Endothelial cell (in vitro differentiated cells): ENCODE data around the gene EPDR1. TPM values are rescaled to one million over a fixed set of nuclear protein-coding genes. Genes with fewer than 3 reads are reported as not detected.

Experiments used
- DNase-seq: peaks from one replicate; pipeline ENCODE4 v3.0.0; 2021; ENCODE audit warnings: low spot score
- H3K27ac Mint-ChIP-seq: one replicate; pipeline ENCODE4 v1.8.0; 2021; ENCODE audit warnings: mixed read lengths, inconsistent platforms; ENCODE audit not compliant: unreplicated experiment
- H3K27me3 Mint-ChIP-seq: one replicate; pipeline ENCODE4 v1.8.0; 2021; ENCODE audit warnings: mild to moderate bottlenecking, moderate library complexity, mixed read lengths, inconsistent platforms; ENCODE audit not compliant: unreplicated experiment
- H3K36me3 Mint-ChIP-seq: one replicate; pipeline ENCODE4 v1.8.0; 2021; ENCODE audit warnings: mild to moderate bottlenecking, low read depth, mixed read lengths, inconsistent platforms; ENCODE audit not compliant: unreplicated experiment
- H3K4me1 Mint-ChIP-seq: one replicate; pipeline ENCODE4 v1.8.0; 2021; ENCODE audit warnings: mild to moderate bottlenecking, mixed read lengths, inconsistent platforms; ENCODE audit not compliant: unreplicated experiment
- H3K4me3 Mint-ChIP-seq: one replicate; pipeline ENCODE4 v1.8.0; 2021; ENCODE audit warnings: mild to moderate bottlenecking, mixed read lengths, inconsistent platforms; ENCODE audit not compliant: unreplicated experiment
- H3K9me3 Mint-ChIP-seq: one replicate; pipeline ENCODE4 v1.8.0; 2021; ENCODE audit warnings: mixed read lengths, inconsistent platforms; ENCODE audit not compliant: unreplicated experiment
- total RNA-seq: library from RNA; stranded (reverse); fragmentation: NEBNext Ultra II Directional; extraction: Animal tissue kit (Norgen Biotek cat#: 25700); gene quantifications from one replicate; pipeline ENCODE4 v1.2.1, GENCODE V29; 2021; ENCODE audit not compliant: unreplicated experiment
- TF ChIP-seq, protein P1 (sequence below): fragments of 200-600 bp; sonication (generic); IDR thresholded peaks from one replicate; pipeline ENCODE4 v1.5.0; 2021; ENCODE audit warnings: antibody characterized with exemption; ENCODE audit not compliant: unreplicated experiment

The EPDR1 gene
- total RNA-seq, 1 donor from 2014 or later = 11.7 TPM

- H3K27ac Mint-ChIP-seq = no peak overlapping the region
- TF ChIP-seq, protein P1, sequence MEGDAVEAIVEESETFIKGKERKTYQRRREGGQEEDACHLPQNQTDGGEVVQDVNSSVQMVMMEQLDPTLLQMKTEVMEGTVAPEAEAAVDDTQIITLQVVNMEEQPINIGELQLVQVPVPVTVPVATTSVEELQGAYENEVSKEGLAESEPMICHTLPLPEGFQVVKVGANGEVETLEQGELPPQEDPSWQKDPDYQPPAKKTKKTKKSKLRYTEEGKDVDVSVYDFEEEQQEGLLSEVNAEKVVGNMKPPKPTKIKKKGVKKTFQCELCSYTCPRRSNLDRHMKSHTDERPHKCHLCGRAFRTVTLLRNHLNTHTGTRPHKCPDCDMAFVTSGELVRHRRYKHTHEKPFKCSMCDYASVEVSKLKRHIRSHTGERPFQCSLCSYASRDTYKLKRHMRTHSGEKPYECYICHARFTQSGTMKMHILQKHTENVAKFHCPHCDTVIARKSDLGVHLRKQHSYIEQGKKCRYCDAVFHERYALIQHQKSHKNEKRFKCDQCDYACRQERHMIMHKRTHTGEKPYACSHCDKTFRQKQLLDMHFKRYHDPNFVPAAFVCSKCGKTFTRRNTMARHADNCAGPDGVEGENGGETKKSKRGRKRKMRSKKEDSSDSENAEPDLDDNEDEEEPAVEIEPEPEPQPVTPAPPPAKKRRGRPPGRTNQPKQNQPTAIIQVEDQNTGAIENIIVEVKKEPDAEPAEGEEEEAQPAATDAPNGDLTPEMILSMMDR = no peak
- H3K36me3 Mint-ChIP-seq = no peaks in the 10 kb centered on the region
- no peaks in the 10 kb centered on the region for H3K27me3 Mint-ChIP-seq
- H3K4me3 Mint-ChIP-seq = no peak overlapping the region
- DNase-seq = no peak
- H3K9me3 Mint-ChIP-seq = no peaks in the 10 kb centered on the region
- no peaks in the 10 kb centered on the region for H3K4me1 Mint-ChIP-seq
Observed at GRCh38 chr7:37982423-37982822, 62.0 kb downstream of the EPDR1 start.

DNA sequence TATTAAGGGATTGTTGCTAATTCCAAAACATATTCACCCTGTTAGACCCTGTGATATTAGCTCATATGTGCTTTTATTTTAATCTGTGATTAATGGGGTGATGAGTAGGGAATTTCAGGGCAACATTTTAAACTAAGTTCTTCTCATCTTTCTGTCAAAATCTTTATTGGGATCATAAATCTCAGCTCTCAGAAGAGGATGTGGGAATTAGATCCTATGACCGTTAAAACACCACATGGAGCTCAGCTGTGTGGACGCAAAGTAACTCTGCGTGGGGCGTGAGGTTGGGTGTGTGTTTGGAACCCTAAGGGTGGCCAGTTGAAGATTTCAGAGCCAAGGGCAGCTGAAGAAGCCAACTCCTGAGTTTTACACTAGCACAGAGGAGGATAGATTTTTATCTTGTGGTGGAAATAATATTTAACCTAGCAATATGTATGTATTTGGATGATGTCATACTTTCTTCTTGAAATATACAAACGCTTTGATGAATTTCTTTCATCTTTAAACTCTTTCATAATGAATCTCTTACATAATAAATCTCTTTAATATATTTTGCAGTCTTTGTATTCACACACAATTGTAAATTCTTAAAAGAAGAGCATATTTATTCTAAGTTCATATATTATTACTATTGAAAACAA lies 64.4 kb downstream of the EPDR1 start:
- H3K4me3 Mint-ChIP-seq = no peak overlapping the region
- H3K27me3 Mint-ChIP-seq = no peaks in the 10 kb centered on the region
- H3K27ac Mint-ChIP-seq = no peak overlapping the region
- TF ChIP-seq, protein P1 = no peak
- DNase-seq = no peak
- peaks cover 5% of the 10 kb centered on the region for H3K4me1 Mint-ChIP-seq
- no peaks in the 10 kb centered on the region for H3K36me3 Mint-ChIP-seq
- no peaks in the 10 kb centered on the region for H3K9me3 Mint-ChIP-seq

DNA sequence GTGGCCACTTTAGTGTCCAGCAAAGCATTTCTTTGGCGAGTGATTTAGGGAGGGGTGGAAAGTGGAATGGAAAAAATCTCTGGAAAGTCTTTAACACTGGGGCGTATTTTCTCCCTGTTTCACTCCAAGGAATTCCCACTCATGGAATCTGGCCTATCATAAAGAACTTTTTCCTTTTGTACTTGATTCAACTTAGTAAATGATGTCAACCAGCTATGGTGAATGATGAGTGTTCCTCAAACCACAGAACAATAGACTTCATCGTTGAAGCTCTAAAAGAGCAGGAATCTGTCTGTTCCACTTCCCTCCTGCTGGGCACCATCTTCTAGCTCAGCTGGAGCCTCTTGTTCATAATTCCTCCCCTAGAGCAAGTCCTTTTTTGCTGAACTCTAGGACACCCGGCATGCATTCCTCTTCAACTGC lies 66.5 kb downstream of the EPDR1 start:
- H3K9me3 Mint-ChIP-seq = no peaks in the 10 kb centered on the region
- no peak overlapping the region for H3K27ac Mint-ChIP-seq
- TF ChIP-seq, protein P1 = no peak
- no peak for DNase-seq
- H3K27me3 Mint-ChIP-seq = no peaks in the 10 kb centered on the region
- H3K4me3 Mint-ChIP-seq = no peak overlapping the region
- H3K4me1 Mint-ChIP-seq = peaks cover 8% of the 10 kb centered on the region
- H3K36me3 Mint-ChIP-seq = no peaks in the 10 kb centered on the region

DNA sequence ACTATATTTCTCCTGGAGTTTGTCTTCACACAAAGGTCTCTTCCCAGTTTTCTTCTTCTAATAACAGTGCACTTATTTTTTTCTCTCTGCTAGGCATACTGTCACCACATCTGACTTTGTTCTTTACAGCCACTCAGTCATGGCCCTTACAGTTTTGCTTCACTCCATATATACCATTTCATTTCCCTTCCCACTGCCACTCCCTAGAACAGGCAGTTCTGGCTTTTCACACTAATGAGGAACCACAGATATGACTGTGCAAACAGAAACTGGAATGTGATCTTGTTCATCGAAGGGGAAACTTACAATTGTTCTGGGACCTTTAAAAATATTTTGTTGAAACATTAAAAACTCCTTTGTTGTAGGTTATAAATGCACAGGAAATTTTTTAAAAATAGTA lies 67.3 kb downstream of the EPDR1 start:
- H3K36me3 Mint-ChIP-seq = no peaks in the 10 kb centered on the region
- H3K27ac Mint-ChIP-seq = no peak overlapping the region
- DNase-seq = no peak
- H3K27me3 Mint-ChIP-seq = no peaks in the 10 kb centered on the region
- no peak overlapping the region for H3K4me3 Mint-ChIP-seq
- peaks cover 8% of the 10 kb centered on the region for H3K4me1 Mint-ChIP-seq
- H3K9me3 Mint-ChIP-seq = no peaks in the 10 kb centered on the region
- TF ChIP-seq, protein P1 = no peak

DNA sequence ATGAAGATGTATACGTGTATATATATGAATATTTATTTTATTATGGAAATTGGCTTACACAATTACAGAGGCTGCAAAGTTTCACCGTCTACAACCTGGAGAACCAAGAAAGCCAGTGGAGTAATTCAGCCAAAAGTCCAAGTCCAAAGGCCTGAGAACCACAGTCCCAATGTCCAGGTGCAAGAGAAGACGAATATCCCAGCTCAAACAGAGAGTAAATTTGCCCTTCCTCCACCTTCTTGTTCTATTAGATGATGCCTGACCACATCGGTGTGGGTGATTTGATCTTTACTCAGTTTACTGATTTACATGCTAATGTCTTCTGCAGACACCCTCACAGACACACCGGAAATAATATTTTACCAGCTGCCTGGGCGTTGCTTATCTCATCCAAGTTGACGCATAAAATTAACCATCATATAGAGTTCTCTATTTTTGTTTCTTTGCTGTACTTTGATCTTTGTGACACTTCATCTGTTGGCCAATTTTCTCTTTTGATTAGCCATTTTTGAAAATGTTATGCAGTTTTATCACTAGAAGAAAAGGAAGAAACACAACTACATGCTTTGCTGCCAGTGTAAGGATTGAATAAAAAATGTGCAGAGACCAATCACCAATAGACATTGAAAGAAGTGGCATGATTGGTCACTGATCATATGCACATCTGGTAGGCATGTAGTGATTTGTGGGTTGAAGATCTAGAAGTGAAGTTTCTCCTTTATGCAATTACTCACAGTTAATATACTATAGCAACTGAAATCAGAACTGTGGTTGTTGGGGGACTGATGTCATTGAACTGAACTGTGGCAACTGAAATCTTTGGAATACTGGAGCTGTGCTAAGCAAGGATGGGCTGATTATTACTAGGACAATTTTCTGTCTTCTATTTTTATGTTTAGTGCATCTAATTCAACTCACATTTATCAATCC lies 68.5 kb downstream of the EPDR1 start:
- Mint-ChIP-seq H3K4me3 (no peak overlapping the region), H3K36me3 (no peaks in the 10 kb centered on the region), H3K27ac (no peak overlapping the region), H3K9me3 (no peaks in the 10 kb centered on the region), H3K4me1 (peaks cover 8% of the 10 kb centered on the region), H3K27me3 (no peaks in the 10 kb centered on the region)
- TF ChIP-seq, protein P1 = no peak
- DNase-seq = no peak
